ENCODE data around the gene KAZN.

KAZN gene

GRCh38 chr1:14748151-14748550, 149.7 kb downstream of the KAZN start:
- DNase-seq = no peak

GRCh38 chr1:14748977-14749376, 150.5 kb downstream of the KAZN start:
- no peak for DNase-seq

- DNase-seq = no peak
These were observed 152.0 kb downstream of the KAZN start for GRCh38 chr1:14750490-14750889.

- no peak for DNase-seq
These were observed 157.2 kb downstream of the KAZN start for GRCh38 chr1:14755518-14756252.

GRCh38 chr1:14756589-14757285, 158.3 kb downstream of the KAZN start:
- DNase-seq = no peak

GRCh38 chr1:14757286-14757625, 158.8 kb downstream of the KAZN start:
- no peak for DNase-seq

GRCh38 chr1:14759042-14759818, 160.7 kb downstream of the KAZN start:
- no peak for DNase-seq

GRCh38 chr1:14759843-14760242, 161.4 kb downstream of the KAZN start:
- DNase-seq = no peak

GRCh38 chr1:14760780-14761179, 162.3 kb downstream of the KAZN start:
- DNase-seq = no peak

- DNase-seq = no peak
These were observed 163.0 kb downstream of the KAZN start for GRCh38 chr1:14761291-14762153.

- DNase-seq = no peak
These were observed 165.5 kb downstream of the KAZN start for GRCh38 chr1:14763977-14764376.

GRCh38 chr1:14765773-14766172, 167.3 kb downstream of the KAZN start:
- DNase-seq = no peak

GRCh38 chr1:14767075-14767474, 168.6 kb downstream of the KAZN start:
- no peak for DNase-seq

- no peak for DNase-seq
These were observed 170.3 kb downstream of the KAZN start for GRCh38 chr1:14768582-14769304.

GRCh38 chr1:14769486-14770274, 171.2 kb downstream of the KAZN start:
- DNase-seq = no peak

GRCh38 chr1:14773396-14774025, 175.0 kb downstream of the KAZN start:
- no peak for DNase-seq

GRCh38 chr1:14774225-14774624, 175.7 kb downstream of the KAZN start:
- DNase-seq = no peak

- DNase-seq = no peak
These were observed 176.5 kb downstream of the KAZN start for GRCh38 chr1:14774988-14775387.

- no peak for DNase-seq
These were observed 176.9 kb downstream of the KAZN start for GRCh38 chr1:14775434-14775833.

Measured in effector CD4-positive, alpha-beta T cell (primary cell).